ENCODE results near the gene D2HGDH.
"Not testable (repeated sequence)": the region's sequence is repeated elsewhere in the genome, so short reads cannot be mapped to it uniquely, and the experiment has no call there.

D2HGDH gene

GRCh38 chr2:241793385-241793784, 59.0 kb downstream of the D2HGDH start:
- no peak for DNase-seq (ENCODE audit: low read depth)

GRCh38 chr2:241794250-241794823, 59.9 kb downstream of the D2HGDH start:
- no peak for DNase-seq (ENCODE audit: low read depth)

- DNase-seq (ENCODE audit: low read depth) = no peak
Measured at GRCh38 chr2:241795021-241795999, 60.9 kb downstream of the D2HGDH start.

- no peak for DNase-seq (ENCODE audit: low read depth)
Measured at GRCh38 chr2:241796209-241796608, 61.8 kb downstream of the D2HGDH start.

- DNase-seq (ENCODE audit: low read depth) = no peak
Measured at GRCh38 chr2:241796610-241797138, 62.2 kb downstream of the D2HGDH start.

GRCh38 chr2:241797441-241798080, 63.1 kb downstream of the D2HGDH start:
- DNase-seq (ENCODE audit: low read depth) = no peak

- DNase-seq (ENCODE audit: low read depth) = no peak
Measured at GRCh38 chr2:241798081-241798630, 63.7 kb downstream of the D2HGDH start.

- DNase-seq (ENCODE audit: low read depth) = no peak
Measured at GRCh38 chr2:241798631-241799521, 64.4 kb downstream of the D2HGDH start.

GRCh38 chr2:241799522-241800197, 65.2 kb downstream of the D2HGDH start:
- DNase-seq (ENCODE audit: low read depth) = no peak

GRCh38 chr2:241800198-241800903, 65.9 kb downstream of the D2HGDH start:
- not testable (repeated sequence) for DNase-seq (ENCODE audit: low read depth)

- no peak for DNase-seq (ENCODE audit: low read depth)
Measured at GRCh38 chr2:241801611-241802420, 67.4 kb downstream of the D2HGDH start.

GRCh38 chr2:241802421-241803318, 68.2 kb downstream of the D2HGDH start:
- no peak for DNase-seq (ENCODE audit: low read depth)

GRCh38 chr2:241803387-241804325, 69.2 kb downstream of the D2HGDH start:
- no peak for DNase-seq (ENCODE audit: low read depth)

- DNase-seq (ENCODE audit: low read depth) = no peak
Measured at GRCh38 chr2:241804326-241805229, 70.1 kb downstream of the D2HGDH start.

GRCh38 chr2:241806217-241806616, 71.8 kb downstream of the D2HGDH start:
- DNase-seq (ENCODE audit: low read depth) = not testable (repeated sequence)
